SK-N-MC (cell line): ENCODE results near the gene FEZ2.

ENCODE experiments used
- EZH2 ChIP-seq: fragments of 200-600 bp; sonication (generic); IDR thresholded peaks from one replicate; pipeline ENCODE4 v1.6.1; 2017; ENCODE audit warnings: antibody characterized with exemption
- FOXP2 ChIP-seq: optimal IDR thresholded peaks from 2 replicates; pipeline ENCODE3; 2011; ENCODE audit warnings: mild to moderate bottlenecking, moderate library complexity; ENCODE audit not compliant: insufficient read depth; ENCODE audit errors: extremely low read length, control extremely low read depth
- POLR2AphosphoS5 ChIP-seq: IDR thresholded peaks from 2 replicates; pipeline ENCODE4 v1.6.1; 2012; ENCODE audit warnings: mild to moderate bottlenecking, low read depth, low read length, borderline replicate concordance

- no peak for TF ChIP-seq POLR2AphosphoS5
- no peak for TF ChIP-seq EZH2
- no peak for TF ChIP-seq FOXP2
Observed at GRCh38 chr2:36586672-36587071, 11.3 kb downstream of the FEZ2 start.
